Activated CD8-positive, alpha-beta memory T cell treated with anti-CD3 and anti-CD28 coated beads for 4 hours (primary cell): ENCODE data around the gene ZNF141.
"Not testable (repeated sequence)": the region's sequence is repeated elsewhere in the genome, so short reads cannot be mapped to it uniquely, and the experiment has no call there.

Experiments
- DNase-seq, 2 donors: peaks; one replicate each; pipeline ENCODE4 v3.0.0-alpha.2; 2020; ENCODE audit warnings: low read depth in 2 of 2

ZNF141 gene

GRCh38 chr4:385934-386707, 48.5 kb downstream of the ZNF141 start:
- no peak for DNase-seq

GRCh38 chr4:386708-387105, 49.1 kb downstream of the ZNF141 start:
- no peak for DNase-seq

- DNase-seq = no peak
Measured at GRCh38 chr4:404006-404405, 66.4 kb downstream of the ZNF141 start.

GRCh38 chr4:408321-408720, 70.7 kb downstream of the ZNF141 start:
- not testable (repeated sequence) for DNase-seq

- no peak for DNase-seq
Measured at GRCh38 chr4:422587-422986, 85.0 kb downstream of the ZNF141 start.
